Sigmoid colon (tissue), 7 donors: ENCODE data around the gene TRIM23. TPM values are rescaled to one million over a fixed set of nuclear protein-coding genes. Genes with fewer than 3 reads are reported as not detected.

Source experiments
- DNase-seq: peaks from one replicate; pipeline ENCODE4 v3.0.0-alpha.2; 2019
- H3K27ac ChIP-seq, 4 donors: fragments of 200-600 bp; sonication (generic); one replicate each; pipeline ENCODE4 v1.5.1; 2016 to 2019; ENCODE audit warnings: mild to moderate bottlenecking in 1 of 4
- H3K27me3 ChIP-seq, 3 donors: fragments of 200-600 bp; sonication (generic); one replicate each; pipeline ENCODE4 v1.5.1; 2019; ENCODE audit warnings: mild to moderate bottlenecking in 1 of 3
- H3K36me3 ChIP-seq, 4 donors: fragments of 200-600 bp; sonication (generic); one replicate each; pipeline ENCODE4 v1.5.1; 2016 to 2019
- H3K4me1 ChIP-seq, 4 donors: fragments of 200-600 bp; sonication (generic); one replicate each; pipeline ENCODE4 v1.5.1; 2017 to 2019
- H3K4me3 ChIP-seq, 4 donors: fragments of 200-600 bp; sonication (generic); one replicate each; pipeline ENCODE4 v1.5.1; 2017 to 2019; ENCODE audit warnings: mild to moderate bottlenecking in 2 of 4, moderate library complexity in 1 of 4
- H3K9me3 ChIP-seq, 4 donors: fragments of 200-600 bp in 3 of 4; sonication (generic) in 3 of 4; one replicate each; pipeline versions ENCODE4 v1.5.1 to v1.6.1; 2013 to 2019
- CTCF ChIP-seq, 4 experiments: fragments of 450-650 bp in 3 of 4; fragments of 200-600 bp in 1 of 4; IDR thresholded peaks; one replicate each; pipeline ENCODE4 v1.5.1; 2016 to 2019; ENCODE audit warnings: antibody characterized with exemption in 4 of 4, mild to moderate bottlenecking in 3 of 4, moderate library complexity in 2 of 4
- EP300 ChIP-seq, 4 donors: sonication (generic); formaldehyde crosslinking; IDR thresholded peaks; one replicate each; pipeline ENCODE4 v1.6.1; 2017; ENCODE audit warnings: antibody characterized with exemption in 4 of 4
- POLR2A ChIP-seq, 2 donors: fragments of 450-650 bp; IDR thresholded peaks; one replicate each; pipeline ENCODE4 v1.6.1; 2016; ENCODE audit warnings: antibody characterized with exemption in 2 of 2, mild to moderate bottlenecking in 2 of 2, moderate library complexity in 2 of 2
- POLR2AphosphoS5 ChIP-seq, 4 donors: sonication (generic); formaldehyde crosslinking; IDR thresholded peaks; one replicate each; pipeline ENCODE4 v1.6.1; 2017; ENCODE audit warnings: antibody characterized with exemption in 4 of 4
- WGBS, 2 donors: extraction: QIAGEN DNeasy Blood & Tissue Kit; methylation state at CpG; one replicate each; pipeline ENCODE4 v1.1.7; 2013; 5-methylcytosine and 5-hydroxymethylcytosine counted together
- intact Hi-C: fragments of 100-400 bp; cut with DNase I; formaldehyde crosslinking; loops from one replicate; pipeline ENCODE4 v1.15.1; 2023
- polyA plus RNA-seq, 3 donors: library from polyadenylated mRNA; stranded (reverse); fragments of 200-250 nt; gene quantifications; one replicate each; pipeline ENCODE4 v1.2.3, GENCODE V29; 2013
- total RNA-seq, 4 donors: library from RNA; depleted of rRNA; stranded (reverse); fragments of >200 nt; gene quantifications; one replicate each; pipeline ENCODE4 v1.1.0, GENCODE V29; 2016
- donor health status: healthy with polysubstance abuse.
- donor health status: Bipolar disorder and iron deficiency.
- donor health status: healthy.

The TRIM23 gene
- total and polyA plus RNA-seq, 7 donors = 2.1 to 25.7 (median 14.1) TPM

GRCh38 chr5:65651144-65651543, 27.0 kb upstream of the TRIM23 start:
- intact Hi-C loops = no loop called here
- TF ChIP-seq POLR2A (IDR thresholded peaks at IDR 0.05) = no peak
- Histone ChIP-seq H3K4me1 (no peaks in the 10 kb centered on the region), H3K27me3 (no peaks in the 10 kb centered on the region), H3K4me3 (no peak overlapping the region), H3K36me3 (peaks cover 0 to 56% (median 6%) of the 10 kb centered on the region in 4 donors), H3K9me3 (no peaks in the 10 kb centered on the region), H3K27ac (no peak overlapping the region)
- 26 to 65% methylated on average over 5 of the region's 5 CpGs for WGBS, 2 donors
- DNase-seq = no peak

GRCh38 chr5:65647941-65648340, 23.8 kb upstream of the TRIM23 start:
- H3K36me3 ChIP-seq = peaks cover 0 to 54% (median 4%) of the 10 kb centered on the region in 4 donors
- H3K27ac ChIP-seq = no peak overlapping the region
- DNase-seq = no peak
- H3K9me3 ChIP-seq = no peaks in the 10 kb centered on the region
- intact Hi-C loops = no loop called here
- H3K27me3 ChIP-seq = no peaks in the 10 kb centered on the region
- no peaks in the 10 kb centered on the region for H3K4me1 ChIP-seq
- TF ChIP-seq POLR2AphosphoS5 (IDR thresholded peaks at IDR 0.05) (no peak), EP300 (IDR thresholded peaks at IDR 0.05) (no peak)
- no peak overlapping the region for H3K4me3 ChIP-seq

- intact Hi-C loops = no loop called here
- WGBS, 2 donors = 88 to 89% methylated on average over 2 of the region's 2 CpGs
- DNase-seq = no peak
- Histone ChIP-seq H3K4me3 (no peak overlapping the region), H3K9me3 (no peaks in the 10 kb centered on the region), H3K27me3 (no peaks in the 10 kb centered on the region), H3K36me3 (peaks cover 0 to 53% (median 4%) of the 10 kb centered on the region in 4 donors), H3K4me1 (no peaks in the 10 kb centered on the region), H3K27ac (no peak overlapping the region)
- TF ChIP-seq POLR2A (IDR thresholded peaks at IDR 0.05) (no peak), EP300 (IDR thresholded peaks at IDR 0.05) (no peak), POLR2AphosphoS5 (IDR thresholded peaks at IDR 0.05) (no peak), CTCF (IDR thresholded peaks at IDR 0.05) (no peak)
Observed at GRCh38 chr5:65646938-65647337, 22.8 kb upstream of the TRIM23 start.

GRCh38 chr5:65640240-65640639, 16.1 kb upstream of the TRIM23 start:
- no peak overlapping the region for H3K4me3 ChIP-seq
- no peak for TF ChIP-seq POLR2A (IDR thresholded peaks at IDR 0.05)
- no peak for TF ChIP-seq POLR2AphosphoS5 (IDR thresholded peaks at IDR 0.05)
- H3K27me3 ChIP-seq = no peaks in the 10 kb centered on the region
- peaks cover 5 to 70% (median 11%) of the 10 kb centered on the region in 4 donors for H3K36me3 ChIP-seq
- intact Hi-C loops = no loop called here
- no peak for DNase-seq
- no peak overlapping the region for H3K27ac ChIP-seq
- 93 to 95% methylated on average over 4 of the region's 4 CpGs for WGBS, 2 donors
- H3K4me1 ChIP-seq = no peaks in the 10 kb centered on the region
- no peaks in the 10 kb centered on the region for H3K9me3 ChIP-seq

- Histone ChIP-seq H3K27me3 (no peaks in the 10 kb centered on the region), H3K4me3 (no peak overlapping the region), H3K9me3 (no peaks in the 10 kb centered on the region), H3K27ac (no peak overlapping the region), H3K4me1 (peaks cover 0 to 7% (median 6%) of the 10 kb centered on the region in 4 donors), H3K36me3 (peaks cover 0 to 20% (median under 1%) of the 10 kb centered on the region in 4 donors)
- intact Hi-C loops = no loop called here
- DNase-seq = no peak
- TF ChIP-seq POLR2A (IDR thresholded peaks at IDR 0.05) (no peak), POLR2AphosphoS5 (IDR thresholded peaks at IDR 0.05) (no peak), CTCF (IDR thresholded peaks at IDR 0.05) (no peak), EP300 (IDR thresholded peaks at IDR 0.05) (no peak)
Observed at GRCh38 chr5:65630981-65631380, 6.8 kb upstream of the TRIM23 start.

- TF ChIP-seq CTCF (IDR thresholded peaks at IDR 0.05) = no peak
- TF ChIP-seq POLR2AphosphoS5 (IDR thresholded peaks at IDR 0.05) = no peak
- no peak for TF ChIP-seq EP300 (IDR thresholded peaks at IDR 0.05)
- no peak for TF ChIP-seq POLR2A (IDR thresholded peaks at IDR 0.05)
- intact Hi-C loops = loop anchor here (2.0 to 10.0 kb wide), 3 partner anchors 63 to 419 kb away; partner anchors contain the start of genes CENPK, ERBIN and PPWD1
- 34 to 58% methylated on average over 6 of the region's 6 CpGs for WGBS, 2 donors
- Histone ChIP-seq H3K36me3 (peaks cover 0 to 12% (median 0%) of the 10 kb centered on the region in 4 donors), H3K27me3 (no peaks in the 10 kb centered on the region), H3K4me1 (peaks cover 0 to 38% (median 32%) of the 10 kb centered on the region in 4 donors), H3K27ac (peak overlapping the region; percentile 80 to 92 (median 83)), H3K9me3 (no peaks in the 10 kb centered on the region), H3K4me3 (peak overlapping the region; percentile 70 to 90 (median 76))
- no peak for DNase-seq
Observed at GRCh38 chr5:65625743-65626142, 1.6 kb upstream of the TRIM23 start.
